Right hindlimb (tissue), 1 donor: ENCODE measurements around the gene CYP2W1.

ENCODE experiments used
- DNase-seq: peaks from one replicate; pipeline ENCODE4 v3.0.0-alpha.2; 2018

Gene CYP2W1

GRCh38 chr7:1017586-1018333 lies 34.8 kb downstream of the CYP2W1 start:
- no peak for DNase-seq

- DNase-seq, result no peak
Observed at GRCh38 chr7:1018334-1018695, 35.3 kb downstream of the CYP2W1 start.

- DNase-seq, result no peak
Observed at GRCh38 chr7:1019255-1019785, 36.3 kb downstream of the CYP2W1 start.

GRCh38 chr7:1019789-1020610 lies 37.0 kb downstream of the CYP2W1 start:
- no peak for DNase-seq

GRCh38 chr7:1020849-1021251 lies 37.9 kb downstream of the CYP2W1 start:
- DNase-seq, result no peak

- no peak for DNase-seq
Observed at GRCh38 chr7:1021366-1021765, 38.4 kb downstream of the CYP2W1 start.

- DNase-seq, result no peak
Observed at GRCh38 chr7:1021931-1022330, 39.0 kb downstream of the CYP2W1 start.

- no peak for DNase-seq
Observed at GRCh38 chr7:1022356-1022755, 39.4 kb downstream of the CYP2W1 start.

GRCh38 chr7:1022801-1023465 lies 40.0 kb downstream of the CYP2W1 start:
- DNase-seq, result no peak

GRCh38 chr7:1024331-1024841 lies 41.4 kb downstream of the CYP2W1 start:
- DNase-seq, result no peak

GRCh38 chr7:1024876-1025742 lies 42.1 kb downstream of the CYP2W1 start:
- no peak for DNase-seq

- peak; percentile 76 for DNase-seq
Observed at GRCh38 chr7:1025743-1026581, 43.0 kb downstream of the CYP2W1 start.

GRCh38 chr7:1026721-1027161 lies 43.8 kb downstream of the CYP2W1 start:
- no peak for DNase-seq

GRCh38 chr7:1027242-1028043 lies 44.5 kb downstream of the CYP2W1 start:
- no peak for DNase-seq

GRCh38 chr7:1028044-1028770 lies 45.2 kb downstream of the CYP2W1 start:
- peak; percentile 95 for DNase-seq

- peak; percentile 85 for DNase-seq
Observed at GRCh38 chr7:1028775-1029636, 46.0 kb downstream of the CYP2W1 start.

GRCh38 chr7:1029637-1030443 lies 46.9 kb downstream of the CYP2W1 start:
- no peak for DNase-seq
